K562 (cell line): ENCODE data around the gene NFATC1. TPM values are rescaled to one million over a fixed set of nuclear protein-coding genes. Genes with fewer than 3 reads are reported as not detected.

Experiments
- ATAC-seq: fragments of 200-7000 bp; cut with Tn5 transposase; 3 replicates; pipeline ENCODE4 v1.9.1; 2020; ENCODE audit warnings: moderate library complexity
- BruUV-seq: library from RNA; stranded (reverse); fragments of 400-500 nt; replicated peaks from 2 replicates; lab custom pipeline; 2021; lab: Mats Ljungman, UMichigan
- CTCF ChIA-PET: fragments of 300-600 bp; formaldehyde crosslinking; extraction: SDS; loops from one replicate; lab custom pipeline; 2021; ENCODE audit warnings: low intra/inter-chr PET ratio; lab: Yijun Ruan, JAX
- POLR2A ChIA-PET: fragments of 300-600, 350-650 bp; sonication (Branson Sonifier 250); formaldehyde crosslinking; extraction: SDS; loops from one replicate; lab custom pipeline; 2021; ENCODE audit warnings: antibody characterized with exemption, inconsistent platforms; lab: Yijun Ruan, JAX
- DNase-seq, 4 experiments: peaks; one replicate each; pipeline versions ENCODE4 v3.0.0 to v3.0.0-alpha.2; 2011 to 2018; ENCODE audit warnings: low spot score in 3 of 4, mixed read lengths in 3 of 4; ENCODE audit errors: extremely low read depth in 1 of 4
- FAIRE-seq: peaks from 2 replicates; lab custom pipeline; 2011; peaks lifted over from hg19 to GRCh38; lab: Jason Lieb, UNC
- H2AFZ ChIP-seq: 2 replicates; pipeline ENCODE4 v1.6.0; 2011; ENCODE audit warnings: low read depth, low read length, control low read depth, inconsistent platforms
- H3K27ac ChIP-seq: fragments of 200-600 bp; 3 replicates; pipeline ENCODE4 v1.8.0; 2011; ENCODE audit warnings: low read depth, mild to moderate bottlenecking, control low read depth, inconsistent platforms, low read length, moderate library complexity, mixed read lengths; ENCODE audit errors: extremely low read depth
- H3K27me3 ChIP-seq, 2 experiments: fragments of 300-600 bp in 1 of 2; 2 replicates in 1 of 2; 3 replicates in 1 of 2; pipeline versions ENCODE4 v1.6.0 to v1.8.0; 2011; ENCODE audit warnings: inconsistent platforms in 2 of 2, low read length in 2 of 2, mild to moderate bottlenecking in 1 of 2, mixed read lengths in 1 of 2, moderate library complexity in 1 of 2; ENCODE audit not compliant: control insufficient read depth in 2 of 2, insufficient read depth in 2 of 2
- H3K36me3 ChIP-seq: fragments of 300-600 bp; 3 replicates; pipeline ENCODE4 v1.8.0; 2011; ENCODE audit warnings: mild to moderate bottlenecking, low read length, inconsistent platforms; ENCODE audit not compliant: control insufficient read depth, insufficient read depth
- H3K4me1 ChIP-seq, 2 experiments: fragments of 200-600 bp in 1 of 2; replicated peaks in 1 of 2; 2 replicates in 1 of 2; 3 replicates in 1 of 2; pipeline versions ENCODE4 v1.5.1 to v1.8.0; 2011; ENCODE audit warnings: inconsistent platforms in 2 of 2, low read length in 2 of 2, mild to moderate bottlenecking in 1 of 2, mixed read lengths in 1 of 2, moderate library complexity in 1 of 2; ENCODE audit not compliant: control insufficient read depth in 2 of 2, insufficient read depth in 2 of 2
- H3K4me2 ChIP-seq: 2 replicates; pipeline ENCODE4 v1.6.1; 2011; ENCODE audit warnings: low read length, control low read depth, inconsistent platforms, mixed read lengths; ENCODE audit not compliant: insufficient read depth
- H3K4me3 ChIP-seq: fragments of 200-600 bp; sonication (generic), shearing (Covaris generic); 2 replicates; pipeline ENCODE4 v1.5.1; 2016; ENCODE audit warnings: control low read depth, inconsistent platforms
- H3K79me2 ChIP-seq: fragments of 200-600 bp; 3 replicates; pipeline ENCODE4 v1.8.0; 2011; ENCODE audit warnings: low read length, inconsistent platforms; ENCODE audit not compliant: control insufficient read depth, insufficient read depth
- H3K9ac ChIP-seq, 2 experiments: 2 replicates each; pipeline versions ENCODE4 v1.6.0 to v1.6.1; 2011; ENCODE audit warnings: low read depth in 2 of 2, low read length in 2 of 2, control low read depth in 1 of 2, inconsistent platforms in 1 of 2, mild to moderate bottlenecking in 1 of 2, mixed read lengths in 1 of 2; ENCODE audit not compliant: insufficient read depth in 1 of 2
- H3K9me1 ChIP-seq: one replicate; pipeline ENCODE4 v1.6.0; 2011; ENCODE audit warnings: inconsistent platforms, mild to moderate bottlenecking, low read length, moderate library complexity; ENCODE audit not compliant: control insufficient read depth, insufficient read depth
- H3K9me3 ChIP-seq: replicated peaks from 2 replicates; pipeline ENCODE4 v1.5.1; 2011; ENCODE audit warnings: low read depth, low read length, inconsistent platforms; ENCODE audit not compliant: control insufficient read depth, insufficient read depth
- H4K20me1 ChIP-seq: replicated peaks from 2 replicates; pipeline ENCODE4 v1.6.1; 2011; ENCODE audit warnings: low read length, inconsistent platforms, mixed read lengths; ENCODE audit not compliant: control insufficient read depth, insufficient read depth
- SMARCA4 ChIP-seq: fragments of 450-650 bp; IDR thresholded peaks from 2 replicates; pipeline ENCODE4 v1.6.1; 2016
- SMARCE1 ChIP-seq: fragments of 450-650 bp; IDR thresholded peaks from 2 replicates; pipeline ENCODE4 v1.7.1; 2016; ENCODE audit warnings: mild to moderate bottlenecking
- U2AF1 ChIP-seq: fragments of 200-400 bp; formaldehyde crosslinking; optimal IDR thresholded peaks from 2 replicates; pipeline ENCODE3; 2017; ENCODE audit warnings: mild to moderate bottlenecking, low read depth, low read length, moderate library complexity
- WGBS: fragments of 100-300 bp; shearing (Covaris generic); methylation state at CpG from one replicate; pipeline ENCODE4 v1.1.6; 2016; ENCODE audit warnings: low coverage, mixed read lengths; ENCODE audit not compliant: insufficient coverage; ENCODE audit errors: missing lambda C conversion rate; 5-methylcytosine and 5-hydroxymethylcytosine counted together
- in situ Hi-C: fragments of 300-500 bp; cut with MboI; formaldehyde crosslinking; loops from 4 replicates; pipeline ENCODE4 v1.15.0; 2018; ENCODE audit warnings: inconsistent platforms, mixed read lengths
- intact Hi-C: fragments of 100-400 bp; cut with micrococcal nuclease; formaldehyde crosslinking; loops from 2 replicates; pipeline ENCODE4 v1.14.2; 2022
- polyA plus RNA-seq, 8 experiments: library from polyadenylated mRNA; depleted of rRNA in 4 of 8; stranded (reverse) in 5 of 8; unstranded in 3 of 8; fragments of >200 nt; fragmentation: Nextera tagmentation in 2 of 8; fragmentation: Illumina TruSeq in 1 of 8; extraction: Ambion mirVana in 2 of 8; extraction: Trizol in 1 of 8; gene quantifications; 2 replicates each; pipeline versions ENCODE4 v1.2.1 to v1.2.3, GENCODE V29; 2011 to 2014; ENCODE audit warnings: inconsistent platforms in 1 of 8, missing spikeins in 1 of 8
- total RNA-seq, 7 experiments: library from RNA; depleted of rRNA in 6 of 7; stranded (reverse); fragments of >200 nt in 6 of 7; fragmentation: Illumina TruSeq in 2 of 7; extraction: Trizol in 2 of 7; gene quantifications; 2 replicates each; pipeline versions ENCODE4 v1.2.1 to v1.2.3, GENCODE V29; 2011 to 2021; ENCODE audit warnings: low replicate concordance in 1 of 7
- TF ChIP-seq, protein P1 (sequence below): IDR thresholded peaks from 2 replicates; pipeline ENCODE4 v1.6.1; 2011; ENCODE audit not compliant: insufficient read length; ENCODE audit errors: extremely low read depth
- TF ChIP-seq, protein P2 (sequence below): fragments of 150-350 bp; IDR thresholded peaks from 2 replicates; pipeline ENCODE4 v1.6.1; 2014; ENCODE audit warnings: low read depth, mild to moderate bottlenecking, low read length, borderline replicate concordance
- TF ChIP-seq, protein P3 (sequence below): sonication (generic); formaldehyde crosslinking; IDR thresholded peaks from 2 replicates; pipeline ENCODE4 v1.5.0; 2020; ENCODE audit warnings: missing genetic modification reagents
- TF ChIP-seq, protein P4 (sequence below), 2 experiments: fragments of 450-650 bp; formaldehyde crosslinking in 1 of 2; IDR thresholded peaks; 2 replicates each; pipeline versions ENCODE4 v1.4.0 to v1.6.1; 2014 to 2020; ENCODE audit warnings: mild to moderate bottlenecking in 2 of 2, borderline replicate concordance in 1 of 2, low read depth in 1 of 2

NFATC1 gene
- total and polyA plus RNA-seq, 9 of the 15 experiments (the other 6 are each of a cell fraction or from before 2014, with no cell fraction given), result 1.1 to 16.4 (median 2.5) TPM

DNA sequence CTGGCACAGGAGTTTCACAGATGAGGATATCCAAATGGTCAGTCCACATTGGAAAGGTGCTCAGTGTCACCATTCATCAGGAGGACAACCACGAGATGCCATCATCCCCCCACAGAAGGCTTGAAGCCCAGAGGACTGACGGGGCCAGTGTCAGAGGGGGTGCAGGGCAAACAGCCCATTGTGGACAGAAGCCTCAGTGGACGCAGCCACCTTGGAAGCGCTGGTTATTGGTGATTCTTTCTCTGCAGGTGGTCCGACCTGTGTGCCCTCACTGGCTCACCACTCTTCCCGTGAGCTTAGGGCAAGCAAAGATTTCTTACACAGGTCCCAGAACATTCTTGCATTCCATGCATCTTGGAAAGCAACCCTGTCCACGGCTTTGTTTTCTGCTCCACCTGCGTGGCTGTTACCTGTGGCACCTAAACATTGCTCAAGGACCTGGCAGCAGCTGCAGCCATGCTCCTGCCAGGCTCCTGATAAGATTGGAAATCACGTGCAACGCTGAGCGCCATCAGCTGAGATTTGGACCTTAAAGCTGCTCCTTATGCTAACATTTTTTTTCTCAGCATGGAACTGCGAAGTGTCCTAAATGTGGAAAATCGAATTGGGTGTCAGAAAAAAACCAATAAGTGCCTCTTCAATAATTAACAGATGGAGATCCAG, 172.9 kb downstream of the NFATC1 start:
- Histone ChIP-seq H2AFZ (no peak overlapping the region), H3K36me3 (no peaks in the 10 kb centered on the region), H3K4me1 (no peaks in the 10 kb centered on the region), H3K4me2 (no peak overlapping the region), H3K9me1 (no peaks in the 10 kb centered on the region), H3K9me3 (peaks cover 3% of the 10 kb centered on the region), H3K27me3 (peaks cover 13 to 60% of the 10 kb centered on the region in 2 experiments; a peak in 4 of 5 replicates), H4K20me1 (peaks cover 3% of the 10 kb centered on the region; the same call in 1 of the 2 replicates), H3K9ac (no peak overlapping the region), H3K79me2 (no peaks in the 10 kb centered on the region), H3K27ac (no peak overlapping the region), H3K4me3 (no peak overlapping the region)
- no TSS peak for BruUV-seq
- WGBS, result 0% methylated on average over 6 of the region's 13 CpGs
- ATAC-seq (no peak), FAIRE-seq (no peak), DNase-seq (no peak)
- CTCF ChIA-PET, result no interaction called here
- intact Hi-C loops (no loop called here), in situ Hi-C loops (no loop called here)
- POLR2A ChIA-PET, result interaction anchor here (0.7 kb wide), 1 partner anchor 1935 kb away, joined by 4 read pairs; no protein-coding TSS in a partner anchor
- no peak for TF ChIP-seq SMARCA4
- TF ChIP-seq, protein P1, sequence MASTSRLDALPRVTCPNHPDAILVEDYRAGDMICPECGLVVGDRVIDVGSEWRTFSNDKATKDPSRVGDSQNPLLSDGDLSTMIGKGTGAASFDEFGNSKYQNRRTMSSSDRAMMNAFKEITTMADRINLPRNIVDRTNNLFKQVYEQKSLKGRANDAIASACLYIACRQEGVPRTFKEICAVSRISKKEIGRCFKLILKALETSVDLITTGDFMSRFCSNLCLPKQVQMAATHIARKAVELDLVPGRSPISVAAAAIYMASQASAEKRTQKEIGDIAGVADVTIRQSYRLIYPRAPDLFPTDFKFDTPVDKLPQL, result no peak
- TF ChIP-seq SMARCE1, result no peak
- TF ChIP-seq, protein P2, sequence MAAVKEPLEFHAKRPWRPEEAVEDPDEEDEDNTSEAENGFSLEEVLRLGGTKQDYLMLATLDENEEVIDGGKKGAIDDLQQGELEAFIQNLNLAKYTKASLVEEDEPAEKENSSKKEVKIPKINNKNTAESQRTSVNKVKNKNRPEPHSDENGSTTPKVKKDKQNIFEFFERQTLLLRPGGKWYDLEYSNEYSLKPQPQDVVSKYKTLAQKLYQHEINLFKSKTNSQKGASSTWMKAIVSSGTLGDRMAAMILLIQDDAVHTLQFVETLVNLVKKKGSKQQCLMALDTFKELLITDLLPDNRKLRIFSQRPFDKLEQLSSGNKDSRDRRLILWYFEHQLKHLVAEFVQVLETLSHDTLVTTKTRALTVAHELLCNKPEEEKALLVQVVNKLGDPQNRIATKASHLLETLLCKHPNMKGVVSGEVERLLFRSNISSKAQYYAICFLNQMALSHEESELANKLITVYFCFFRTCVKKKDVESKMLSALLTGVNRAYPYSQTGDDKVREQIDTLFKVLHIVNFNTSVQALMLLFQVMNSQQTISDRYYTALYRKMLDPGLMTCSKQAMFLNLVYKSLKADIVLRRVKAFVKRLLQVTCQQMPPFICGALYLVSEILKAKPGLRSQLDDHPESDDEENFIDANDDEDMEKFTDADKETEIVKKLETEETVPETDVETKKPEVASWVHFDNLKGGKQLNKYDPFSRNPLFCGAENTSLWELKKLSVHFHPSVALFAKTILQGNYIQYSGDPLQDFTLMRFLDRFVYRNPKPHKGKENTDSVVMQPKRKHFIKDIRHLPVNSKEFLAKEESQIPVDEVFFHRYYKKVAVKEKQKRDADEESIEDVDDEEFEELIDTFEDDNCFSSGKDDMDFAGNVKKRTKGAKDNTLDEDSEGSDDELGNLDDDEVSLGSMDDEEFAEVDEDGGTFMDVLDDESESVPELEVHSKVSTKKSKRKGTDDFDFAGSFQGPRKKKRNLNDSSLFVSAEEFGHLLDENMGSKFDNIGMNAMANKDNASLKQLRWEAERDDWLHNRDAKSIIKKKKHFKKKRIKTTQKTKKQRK, result no peak
- TF ChIP-seq, protein P3, sequence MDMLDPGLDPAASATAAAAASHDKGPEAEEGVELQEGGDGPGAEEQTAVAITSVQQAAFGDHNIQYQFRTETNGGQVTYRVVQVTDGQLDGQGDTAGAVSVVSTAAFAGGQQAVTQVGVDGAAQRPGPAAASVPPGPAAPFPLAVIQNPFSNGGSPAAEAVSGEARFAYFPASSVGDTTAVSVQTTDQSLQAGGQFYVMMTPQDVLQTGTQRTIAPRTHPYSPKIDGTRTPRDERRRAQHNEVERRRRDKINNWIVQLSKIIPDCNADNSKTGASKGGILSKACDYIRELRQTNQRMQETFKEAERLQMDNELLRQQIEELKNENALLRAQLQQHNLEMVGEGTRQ (CRISPR knock-in tag), result no peak
- TF ChIP-seq U2AF1, result no peak
- TF ChIP-seq, protein P4, sequence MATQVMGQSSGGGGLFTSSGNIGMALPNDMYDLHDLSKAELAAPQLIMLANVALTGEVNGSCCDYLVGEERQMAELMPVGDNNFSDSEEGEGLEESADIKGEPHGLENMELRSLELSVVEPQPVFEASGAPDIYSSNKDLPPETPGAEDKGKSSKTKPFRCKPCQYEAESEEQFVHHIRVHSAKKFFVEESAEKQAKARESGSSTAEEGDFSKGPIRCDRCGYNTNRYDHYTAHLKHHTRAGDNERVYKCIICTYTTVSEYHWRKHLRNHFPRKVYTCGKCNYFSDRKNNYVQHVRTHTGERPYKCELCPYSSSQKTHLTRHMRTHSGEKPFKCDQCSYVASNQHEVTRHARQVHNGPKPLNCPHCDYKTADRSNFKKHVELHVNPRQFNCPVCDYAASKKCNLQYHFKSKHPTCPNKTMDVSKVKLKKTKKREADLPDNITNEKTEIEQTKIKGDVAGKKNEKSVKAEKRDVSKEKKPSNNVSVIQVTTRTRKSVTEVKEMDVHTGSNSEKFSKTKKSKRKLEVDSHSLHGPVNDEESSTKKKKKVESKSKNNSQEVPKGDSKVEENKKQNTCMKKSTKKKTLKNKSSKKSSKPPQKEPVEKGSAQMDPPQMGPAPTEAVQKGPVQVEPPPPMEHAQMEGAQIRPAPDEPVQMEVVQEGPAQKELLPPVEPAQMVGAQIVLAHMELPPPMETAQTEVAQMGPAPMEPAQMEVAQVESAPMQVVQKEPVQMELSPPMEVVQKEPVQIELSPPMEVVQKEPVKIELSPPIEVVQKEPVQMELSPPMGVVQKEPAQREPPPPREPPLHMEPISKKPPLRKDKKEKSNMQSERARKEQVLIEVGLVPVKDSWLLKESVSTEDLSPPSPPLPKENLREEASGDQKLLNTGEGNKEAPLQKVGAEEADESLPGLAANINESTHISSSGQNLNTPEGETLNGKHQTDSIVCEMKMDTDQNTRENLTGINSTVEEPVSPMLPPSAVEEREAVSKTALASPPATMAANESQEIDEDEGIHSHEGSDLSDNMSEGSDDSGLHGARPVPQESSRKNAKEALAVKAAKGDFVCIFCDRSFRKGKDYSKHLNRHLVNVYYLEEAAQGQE (IDR thresholded peaks at IDR 0.05; ENCODE audit: borderline replicate concordance), result no peak
- TF ChIP-seq, protein P4 (CRISPR knock-in tag; IDR thresholded peaks at IDR 0.05; ENCODE audit: low read depth), result no peak
